Tibial nerve (tissue), 4 donors: ENCODE data around the gene PRRG1. TPM values are rescaled to one million over a fixed set of nuclear protein-coding genes. Genes with fewer than 3 reads are reported as not detected.

Source experiments
- DNase-seq, 2 donors: peaks; one replicate each; pipeline ENCODE4 v3.0.0-alpha.2; 2019; ENCODE audit warnings: low spot score in 2 of 2
- H3K27ac ChIP-seq, 4 donors: fragments of 200-600 bp; sonication (generic) in 3 of 4; one replicate each; pipeline ENCODE4 v1.5.1; 2017 to 2019; ENCODE audit warnings: mild to moderate bottlenecking in 1 of 4
- H3K27me3 ChIP-seq, 2 donors: fragments of 200-600 bp; sonication (generic) in 1 of 2; one replicate each; pipeline versions ENCODE4 v1.5.1 to v1.6.0; 2017 to 2019
- H3K36me3 ChIP-seq, 3 donors: fragments of 200-600 bp; sonication (generic); one replicate each; pipeline ENCODE4 v1.5.1; 2018 to 2019
- H3K4me1 ChIP-seq, 4 donors: fragments of 200-600 bp; sonication (generic) in 3 of 4; one replicate each; pipeline ENCODE4 v1.5.1; 2017 to 2019
- H3K4me3 ChIP-seq, 4 donors: fragments of 200-600 bp; sonication (generic) in 3 of 4; one replicate each; pipeline ENCODE4 v1.5.1; 2017 to 2019; ENCODE audit warnings: mild to moderate bottlenecking in 1 of 4, moderate library complexity in 1 of 4
- H3K9me3 ChIP-seq, 4 donors: fragments of 200-600 bp; sonication (generic) in 3 of 4; one replicate each; pipeline ENCODE4 v1.5.1; 2017 to 2019
- EP300 ChIP-seq, 2 donors: sonication (generic); formaldehyde crosslinking; IDR thresholded peaks; one replicate each; pipeline ENCODE4 v1.6.1; 2017; ENCODE audit warnings: antibody characterized with exemption in 2 of 2, mild to moderate bottlenecking in 1 of 2
- POLR2A ChIP-seq, 2 donors: fragments of 450-650 bp; IDR thresholded peaks; one replicate each; pipeline ENCODE4 v1.6.1; 2017; ENCODE audit warnings: antibody characterized with exemption in 2 of 2, mild to moderate bottlenecking in 2 of 2, moderate library complexity in 2 of 2
- WGBS, 2 donors: methylation state at CpG; one replicate each; pipeline ENCODE4 v1.1.5; 2018; 5-methylcytosine and 5-hydroxymethylcytosine counted together
- total RNA-seq, 4 donors: library from RNA; depleted of rRNA; stranded (reverse); fragments of >200 nt; gene quantifications; one replicate each; pipeline ENCODE4 v1.1.0, GENCODE V29; 2016
- TF ChIP-seq, protein P1 (sequence below), 5 experiments: fragments of 200-600 bp in 3 of 5; fragments of 450-650 bp in 2 of 5; sonication (generic) in 3 of 5; IDR thresholded peaks; one replicate each; pipeline ENCODE4 v1.5.1; 2016 to 2019; ENCODE audit warnings: antibody characterized with exemption in 5 of 5, mild to moderate bottlenecking in 3 of 5, moderate library complexity in 2 of 5

PRRG1 gene
- total RNA-seq, 4 donors from 2014 or later = 15.5 to 21.3 (median 18.4) TPM

DNA sequence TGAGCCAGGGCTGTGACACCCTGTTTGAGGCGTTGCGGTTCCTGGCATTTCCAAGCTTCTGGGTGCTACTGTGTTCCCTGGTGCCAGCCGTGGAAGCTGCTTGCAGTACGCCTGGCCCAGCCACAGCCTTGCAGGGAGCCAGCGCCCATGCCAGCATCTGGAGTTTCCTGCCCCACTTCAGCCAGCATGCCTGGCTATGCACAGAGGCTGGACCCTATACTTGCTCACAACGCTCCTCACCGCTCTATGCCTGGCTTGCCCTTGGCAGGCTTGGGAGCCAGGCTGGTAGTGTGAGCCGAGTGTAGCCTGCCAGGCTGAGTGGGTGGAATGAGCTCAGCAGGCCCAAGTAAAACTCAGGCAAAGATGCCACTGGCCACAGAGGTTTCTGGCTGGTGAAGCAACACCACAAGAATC, 22.4 kb downstream of the PRRG1 start:
- Histone ChIP-seq H3K9me3 (no peaks in the 10 kb centered on the region), H3K36me3 (no peaks in the 10 kb centered on the region), H3K4me1 (peaks cover 0 to 4% (median 0%) of the 10 kb centered on the region in 4 donors), H3K27ac (no peak overlapping the region), H3K27me3 (no peaks in the 10 kb centered on the region), H3K4me3 (no peak overlapping the region)
- 81 to 88% methylated on average over 6 to 7 of the region's 8 CpGs for WGBS, 2 donors
- no peak for TF ChIP-seq POLR2A (IDR thresholded peaks at IDR 0.05)
- TF ChIP-seq, protein P1, sequence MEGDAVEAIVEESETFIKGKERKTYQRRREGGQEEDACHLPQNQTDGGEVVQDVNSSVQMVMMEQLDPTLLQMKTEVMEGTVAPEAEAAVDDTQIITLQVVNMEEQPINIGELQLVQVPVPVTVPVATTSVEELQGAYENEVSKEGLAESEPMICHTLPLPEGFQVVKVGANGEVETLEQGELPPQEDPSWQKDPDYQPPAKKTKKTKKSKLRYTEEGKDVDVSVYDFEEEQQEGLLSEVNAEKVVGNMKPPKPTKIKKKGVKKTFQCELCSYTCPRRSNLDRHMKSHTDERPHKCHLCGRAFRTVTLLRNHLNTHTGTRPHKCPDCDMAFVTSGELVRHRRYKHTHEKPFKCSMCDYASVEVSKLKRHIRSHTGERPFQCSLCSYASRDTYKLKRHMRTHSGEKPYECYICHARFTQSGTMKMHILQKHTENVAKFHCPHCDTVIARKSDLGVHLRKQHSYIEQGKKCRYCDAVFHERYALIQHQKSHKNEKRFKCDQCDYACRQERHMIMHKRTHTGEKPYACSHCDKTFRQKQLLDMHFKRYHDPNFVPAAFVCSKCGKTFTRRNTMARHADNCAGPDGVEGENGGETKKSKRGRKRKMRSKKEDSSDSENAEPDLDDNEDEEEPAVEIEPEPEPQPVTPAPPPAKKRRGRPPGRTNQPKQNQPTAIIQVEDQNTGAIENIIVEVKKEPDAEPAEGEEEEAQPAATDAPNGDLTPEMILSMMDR (IDR thresholded peaks at IDR 0.05) = no peak
- no peak for TF ChIP-seq EP300 (IDR thresholded peaks at IDR 0.05)
- DNase-seq = no peak

DNA sequence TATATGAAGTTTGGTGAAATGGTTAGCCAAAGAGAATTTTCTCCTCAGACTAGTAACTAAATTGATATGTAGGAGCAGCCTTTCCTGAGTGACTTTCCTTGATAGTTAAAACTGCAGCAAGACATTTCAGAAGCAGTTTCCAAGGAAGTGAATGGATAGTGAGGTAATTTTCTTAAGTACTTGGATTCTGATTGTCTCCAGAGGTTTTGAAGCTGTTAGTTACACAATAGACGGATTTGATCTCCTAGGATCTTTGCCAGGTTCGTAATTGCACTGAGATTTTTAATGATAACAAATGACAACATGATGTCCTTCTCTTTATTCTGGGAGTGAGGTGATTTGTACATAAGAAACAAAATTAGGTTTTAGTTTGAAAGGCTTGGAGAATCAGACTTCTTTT, 29.2 kb downstream of the PRRG1 start:
- DNase-seq = peak in 1 of 2 donors; percentile 5
- Histone ChIP-seq H3K36me3 (no peaks in the 10 kb centered on the region), H3K4me1 (peaks cover 0 to 15% (median 0%) of the 10 kb centered on the region in 4 donors), H3K9me3 (no peaks in the 10 kb centered on the region), H3K4me3 (no peak overlapping the region), H3K27ac (peak overlapping the region in 1 of 4 donors; percentile 29), H3K27me3 (no peaks in the 10 kb centered on the region)
- WGBS, 2 donors = 31 to 52% methylated on average over 2 of the region's 2 CpGs
- TF ChIP-seq EP300 (IDR thresholded peaks at IDR 0.05) (no peak), POLR2A (IDR thresholded peaks at IDR 0.05) (no peak)
- TF ChIP-seq, protein P1 (IDR thresholded peaks at IDR 0.05) = no peak

DNA sequence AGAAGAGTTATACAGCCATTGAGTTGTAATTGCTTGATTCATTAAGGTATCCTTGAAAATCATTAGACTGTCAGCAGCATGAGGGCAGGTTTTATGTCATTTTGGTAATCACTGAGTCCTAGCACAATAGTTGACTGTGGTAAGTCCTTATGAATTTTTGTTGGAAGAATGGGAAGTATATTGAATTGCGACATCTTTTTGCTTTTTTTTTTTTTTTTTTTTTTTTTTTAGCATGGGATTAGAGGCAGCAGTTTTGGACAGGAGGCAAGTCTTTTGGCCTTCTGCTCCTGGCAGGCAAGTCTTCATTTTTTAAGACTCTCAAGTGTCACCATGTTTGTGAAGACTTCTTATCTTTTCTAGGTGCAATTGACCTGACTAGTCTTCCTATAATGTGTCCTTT, 29.7 kb downstream of the PRRG1 start:
- no peak for DNase-seq
- 91 to 100% methylated on average over 1 of the region's 1 CpG for WGBS, 2 donors
- Histone ChIP-seq H3K4me3 (no peak overlapping the region), H3K4me1 (peaks cover 0 to 15% (median 0%) of the 10 kb centered on the region in 4 donors), H3K9me3 (no peaks in the 10 kb centered on the region), H3K27me3 (no peaks in the 10 kb centered on the region), H3K27ac (peak overlapping the region in 1 of 4 donors; percentile 29), H3K36me3 (no peaks in the 10 kb centered on the region)
- TF ChIP-seq POLR2A (IDR thresholded peaks at IDR 0.05) = no peak
- TF ChIP-seq, protein P1 (IDR thresholded peaks at IDR 0.05) = no peak
- no peak for TF ChIP-seq EP300 (IDR thresholded peaks at IDR 0.05)

DNA sequence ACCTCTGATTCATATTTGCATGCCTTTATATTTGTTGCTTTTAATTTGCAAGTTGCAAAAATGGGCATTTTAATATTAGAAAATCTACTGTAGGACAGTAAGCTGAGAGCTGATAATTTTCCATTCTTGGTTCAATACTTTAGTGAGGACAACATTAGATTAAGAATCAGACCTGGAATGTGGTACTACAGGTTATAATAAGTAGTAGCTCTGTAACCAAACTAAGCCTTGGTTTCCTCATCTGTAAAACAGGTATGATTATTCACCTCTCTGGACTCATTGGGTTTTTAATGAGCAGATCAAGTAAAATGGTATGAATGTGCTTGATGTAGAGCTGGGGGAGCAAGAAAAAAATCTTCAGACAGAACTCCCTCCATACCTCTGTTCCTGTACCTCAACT, 31.1 kb downstream of the PRRG1 start:
- no peak overlapping the region for H3K27ac ChIP-seq
- H3K9me3 ChIP-seq = no peaks in the 10 kb centered on the region
- H3K36me3 ChIP-seq = no peaks in the 10 kb centered on the region
- no peak overlapping the region for H3K4me3 ChIP-seq
- TF ChIP-seq POLR2A (IDR thresholded peaks at IDR 0.05) (no peak), EP300 (IDR thresholded peaks at IDR 0.05) (no peak)
- TF ChIP-seq, protein P1 (IDR thresholded peaks at IDR 0.05) = no peak
- no peaks in the 10 kb centered on the region for H3K27me3 ChIP-seq
- H3K4me1 ChIP-seq = peaks cover 0 to 15% (median 0%) of the 10 kb centered on the region in 4 donors
- no peak for DNase-seq

DNA sequence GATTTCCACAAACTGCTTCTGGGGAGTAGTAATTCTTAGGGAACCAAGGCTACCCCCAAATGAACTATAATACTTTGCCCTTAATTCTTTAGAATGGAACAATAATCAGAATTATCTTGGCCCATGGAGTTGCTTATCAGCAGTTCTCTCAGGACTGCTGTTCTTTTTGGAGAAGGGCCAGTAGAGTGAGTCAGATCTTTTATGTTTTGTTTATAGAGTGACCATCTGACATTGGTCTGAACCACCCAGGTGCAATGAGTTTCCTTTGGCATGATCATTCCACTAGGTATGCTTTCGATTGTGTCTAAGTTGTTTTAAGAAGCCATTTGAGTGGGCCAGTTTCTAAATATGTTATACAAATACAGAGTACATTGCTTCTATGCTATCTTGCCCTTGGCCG, 31.8 kb downstream of the PRRG1 start:
- Histone ChIP-seq H3K36me3 (no peaks in the 10 kb centered on the region), H3K27ac (no peak overlapping the region), H3K27me3 (no peaks in the 10 kb centered on the region), H3K4me3 (no peak overlapping the region), H3K9me3 (no peaks in the 10 kb centered on the region), H3K4me1 (peaks cover 0 to 15% (median 0%) of the 10 kb centered on the region in 4 donors)
- no peak for TF ChIP-seq POLR2A (IDR thresholded peaks at IDR 0.05)
- TF ChIP-seq EP300 (IDR thresholded peaks at IDR 0.05) = no peak
- TF ChIP-seq, protein P1 (IDR thresholded peaks at IDR 0.05) = no peak
- 44 to 66% methylated on average over 2 of the region's 2 CpGs for WGBS, 2 donors
- no peak for DNase-seq
